ENCODE measurements around the gene STAMBP.

DNA sequence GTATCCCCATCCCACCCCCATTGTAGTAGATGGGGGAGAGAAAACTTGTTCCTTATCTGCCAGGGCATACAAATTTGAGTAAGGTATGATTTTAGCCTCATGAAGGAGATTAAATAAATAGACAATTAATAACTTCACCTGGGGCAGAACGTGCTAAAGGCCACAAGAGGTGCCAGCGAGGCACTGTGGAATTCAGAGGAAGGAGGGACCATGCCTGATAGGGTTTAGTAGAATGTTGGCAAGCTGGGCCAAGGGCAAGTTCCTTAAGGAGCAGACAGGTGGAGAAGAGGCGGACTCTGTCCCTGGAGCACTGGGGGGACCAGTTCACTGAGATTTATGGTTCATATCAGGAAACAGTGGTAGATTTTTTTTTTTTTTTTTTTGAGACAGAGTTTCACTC, 22.5 kb downstream of the STAMBP start:
- TF ChIP-seq, protein P1, sequence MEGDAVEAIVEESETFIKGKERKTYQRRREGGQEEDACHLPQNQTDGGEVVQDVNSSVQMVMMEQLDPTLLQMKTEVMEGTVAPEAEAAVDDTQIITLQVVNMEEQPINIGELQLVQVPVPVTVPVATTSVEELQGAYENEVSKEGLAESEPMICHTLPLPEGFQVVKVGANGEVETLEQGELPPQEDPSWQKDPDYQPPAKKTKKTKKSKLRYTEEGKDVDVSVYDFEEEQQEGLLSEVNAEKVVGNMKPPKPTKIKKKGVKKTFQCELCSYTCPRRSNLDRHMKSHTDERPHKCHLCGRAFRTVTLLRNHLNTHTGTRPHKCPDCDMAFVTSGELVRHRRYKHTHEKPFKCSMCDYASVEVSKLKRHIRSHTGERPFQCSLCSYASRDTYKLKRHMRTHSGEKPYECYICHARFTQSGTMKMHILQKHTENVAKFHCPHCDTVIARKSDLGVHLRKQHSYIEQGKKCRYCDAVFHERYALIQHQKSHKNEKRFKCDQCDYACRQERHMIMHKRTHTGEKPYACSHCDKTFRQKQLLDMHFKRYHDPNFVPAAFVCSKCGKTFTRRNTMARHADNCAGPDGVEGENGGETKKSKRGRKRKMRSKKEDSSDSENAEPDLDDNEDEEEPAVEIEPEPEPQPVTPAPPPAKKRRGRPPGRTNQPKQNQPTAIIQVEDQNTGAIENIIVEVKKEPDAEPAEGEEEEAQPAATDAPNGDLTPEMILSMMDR (IDR thresholded peaks at IDR 0.05; ENCODE audit: poor library complexity, severe bottlenecking) = peak; percentile 30
- TF ChIP-seq EZH2 (IDR thresholded peaks at IDR 0.05; ENCODE audit: borderline replicate concordance, insufficient read depth, low read length, poor library complexity, severe bottlenecking) (no peak), POLR2AphosphoS5 (IDR thresholded peaks at IDR 0.05) (no peak), EP300 (conservative IDR thresholded peaks at IDR 0.05; ENCODE audit: poor library complexity, severe bottlenecking) (no peak), MXI1 (conservative IDR thresholded peaks at IDR 0.05; ENCODE audit: poor library complexity, severe bottlenecking) (no peak)
- TF ChIP-seq, protein P2, sequence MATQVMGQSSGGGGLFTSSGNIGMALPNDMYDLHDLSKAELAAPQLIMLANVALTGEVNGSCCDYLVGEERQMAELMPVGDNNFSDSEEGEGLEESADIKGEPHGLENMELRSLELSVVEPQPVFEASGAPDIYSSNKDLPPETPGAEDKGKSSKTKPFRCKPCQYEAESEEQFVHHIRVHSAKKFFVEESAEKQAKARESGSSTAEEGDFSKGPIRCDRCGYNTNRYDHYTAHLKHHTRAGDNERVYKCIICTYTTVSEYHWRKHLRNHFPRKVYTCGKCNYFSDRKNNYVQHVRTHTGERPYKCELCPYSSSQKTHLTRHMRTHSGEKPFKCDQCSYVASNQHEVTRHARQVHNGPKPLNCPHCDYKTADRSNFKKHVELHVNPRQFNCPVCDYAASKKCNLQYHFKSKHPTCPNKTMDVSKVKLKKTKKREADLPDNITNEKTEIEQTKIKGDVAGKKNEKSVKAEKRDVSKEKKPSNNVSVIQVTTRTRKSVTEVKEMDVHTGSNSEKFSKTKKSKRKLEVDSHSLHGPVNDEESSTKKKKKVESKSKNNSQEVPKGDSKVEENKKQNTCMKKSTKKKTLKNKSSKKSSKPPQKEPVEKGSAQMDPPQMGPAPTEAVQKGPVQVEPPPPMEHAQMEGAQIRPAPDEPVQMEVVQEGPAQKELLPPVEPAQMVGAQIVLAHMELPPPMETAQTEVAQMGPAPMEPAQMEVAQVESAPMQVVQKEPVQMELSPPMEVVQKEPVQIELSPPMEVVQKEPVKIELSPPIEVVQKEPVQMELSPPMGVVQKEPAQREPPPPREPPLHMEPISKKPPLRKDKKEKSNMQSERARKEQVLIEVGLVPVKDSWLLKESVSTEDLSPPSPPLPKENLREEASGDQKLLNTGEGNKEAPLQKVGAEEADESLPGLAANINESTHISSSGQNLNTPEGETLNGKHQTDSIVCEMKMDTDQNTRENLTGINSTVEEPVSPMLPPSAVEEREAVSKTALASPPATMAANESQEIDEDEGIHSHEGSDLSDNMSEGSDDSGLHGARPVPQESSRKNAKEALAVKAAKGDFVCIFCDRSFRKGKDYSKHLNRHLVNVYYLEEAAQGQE (IDR thresholded peaks at IDR 0.05; ENCODE audit: borderline replicate concordance) = no peak
